HEK293 (cell line): ENCODE measurements around the gene INTS6.

ENCODE experiments used
- CTCF ChIA-PET: fragments of 350-600 bp; formaldehyde crosslinking; extraction: SDS; loops from one replicate; lab custom pipeline; 2021; ENCODE audit warnings: antibody characterized with exemption; lab: Yijun Ruan, JAX
- POLR2A ChIA-PET: fragments of 300-600 bp; formaldehyde crosslinking; extraction: SDS; loops from one replicate; lab custom pipeline; 2020; ENCODE audit warnings: antibody characterized with exemption, inconsistent platforms; lab: Yijun Ruan, JAX
- H3K27ac ChIP-seq: fragments of 200-500 bp; sonication (Bioruptor generic); 2 replicates; pipeline ENCODE4 v1.5.1; 2014; ENCODE audit warnings: low read depth, low read length, control low read depth, inconsistent platforms; ENCODE audit errors: extremely low read depth
- H3K36me3 ChIP-seq, 2 experiments: fragments of 200-500 bp in 1 of 2; sonication (Bioruptor generic) in 1 of 2; 1 replicate in 1 of 2; 2 replicates in 1 of 2; pipeline ENCODE4 v1.5.1; 2014 to 2017; ENCODE audit warnings: inconsistent platforms in 2 of 2, low read length in 2 of 2; ENCODE audit not compliant: control insufficient read depth in 2 of 2, insufficient read depth in 1 of 2
- H3K4me1 ChIP-seq: fragments of 200-500 bp; sonication (Bioruptor generic); 2 replicates; pipeline ENCODE4 v1.5.1; 2014; ENCODE audit warnings: mild to moderate bottlenecking, low read length, inconsistent platforms; ENCODE audit not compliant: control insufficient read depth, insufficient read depth
- H3K4me3 ChIP-seq: 2 replicates; pipeline ENCODE4 v1.5.1; 2011; ENCODE audit warnings: low read depth, mild to moderate bottlenecking, control low read depth, low read length, moderate library complexity
- H3K9me3 ChIP-seq: fragments of 200-500 bp; sonication (Bioruptor generic); 2 replicates; pipeline ENCODE4 v1.5.1; 2014; ENCODE audit warnings: low read depth, low read length, inconsistent platforms; ENCODE audit not compliant: control insufficient read depth, insufficient read depth
- AEBP2 ChIP-seq: fragments of 450-650 bp; formaldehyde crosslinking; IDR thresholded peaks from 2 replicates; pipeline ENCODE4 v1.5.1; 2016; ENCODE audit warnings: missing biosample characterization, missing genetic modification characterization, borderline replicate concordance
- ATF2 ChIP-seq: fragments of 450-650 bp; formaldehyde crosslinking; IDR thresholded peaks from 2 replicates; pipeline ENCODE4 v1.5.1; 2016; ENCODE audit warnings: missing biosample characterization, missing genetic modification characterization, low read depth
- HOXC10 ChIP-seq: sonication (generic); formaldehyde crosslinking; IDR thresholded peaks from 2 replicates; pipeline ENCODE4 v1.8.1; 2023; ENCODE audit warnings: mild to moderate bottlenecking, missing genetic modification reagents
- KLF16 ChIP-seq: fragments of 450-650 bp; formaldehyde crosslinking; IDR thresholded peaks from 2 replicates; pipeline ENCODE4 v1.5.1; 2017; ENCODE audit warnings: missing biosample characterization, missing genetic modification characterization
- KLF8 ChIP-seq: fragments of 450-650 bp; formaldehyde crosslinking; IDR thresholded peaks from 2 replicates; pipeline ENCODE4 v1.5.1; 2016; ENCODE audit warnings: missing biosample characterization, missing genetic modification characterization
- MYNN ChIP-seq: fragments of 450-650 bp; formaldehyde crosslinking; IDR thresholded peaks from 2 replicates; pipeline ENCODE4 v1.5.1; 2016; ENCODE audit warnings: missing biosample characterization, missing genetic modification characterization, borderline replicate concordance
- SCRT1 ChIP-seq: fragments of 450-650 bp; formaldehyde crosslinking; IDR thresholded peaks from 2 replicates; pipeline ENCODE4 v1.5.1; 2016; ENCODE audit warnings: missing biosample characterization, missing genetic modification characterization, borderline replicate concordance
- SCRT2 ChIP-seq: fragments of 450-650 bp; formaldehyde crosslinking; IDR thresholded peaks from 2 replicates; pipeline ENCODE4 v1.5.1; 2016; ENCODE audit warnings: missing biosample characterization, missing genetic modification characterization
- ZBTB10 ChIP-seq: fragments of 450-650 bp; formaldehyde crosslinking; IDR thresholded peaks from 2 replicates; pipeline ENCODE4 v1.5.1; 2016; ENCODE audit warnings: missing biosample characterization, missing genetic modification characterization
- ZNF174 ChIP-seq: fragments of 450-650 bp; formaldehyde crosslinking; IDR thresholded peaks from 2 replicates; pipeline ENCODE4 v1.5.0; 2017; ENCODE audit warnings: missing biosample characterization, mild to moderate bottlenecking, missing genetic modification characterization
- ZNF19 ChIP-seq: fragments of 450-650 bp; formaldehyde crosslinking; IDR thresholded peaks from 2 replicates; pipeline ENCODE4; 2016; ENCODE audit warnings: missing biosample characterization, missing genetic modification characterization, low read depth
- ZNF248 ChIP-seq: fragments of 450-650 bp; formaldehyde crosslinking; IDR thresholded peaks from 2 replicates; pipeline ENCODE4 v1.5.1; 2017; ENCODE audit warnings: missing biosample characterization, missing genetic modification characterization
- ZNF274 ChIP-seq, 2 experiments: fragments of 200-500 bp in 1 of 2; fragments of 450-650 bp in 1 of 2; sonication (Bioruptor generic) in 1 of 2; formaldehyde crosslinking in 1 of 2; IDR thresholded peaks; 2 replicates each; pipeline versions ENCODE4 v1.5.1 to v1.6.1; 2014 to 2016; ENCODE audit warnings: borderline replicate concordance in 1 of 2, inconsistent platforms in 1 of 2, low read length in 1 of 2, missing biosample characterization in 1 of 2, missing genetic modification characterization in 1 of 2
- ZNF335 ChIP-seq: fragments of 450-650 bp; formaldehyde crosslinking; conservative IDR thresholded peaks from 2 replicates; pipeline ENCODE4 v1.5.1; 2016; ENCODE audit warnings: missing biosample characterization, missing genetic modification characterization
- ZNF350 ChIP-seq: fragments of 450-650 bp; formaldehyde crosslinking; IDR thresholded peaks from 2 replicates; pipeline ENCODE4 v1.5.0; 2017; ENCODE audit warnings: missing biosample characterization, mild to moderate bottlenecking, missing genetic modification characterization
- ZNF514 ChIP-seq: fragments of 450-650 bp; formaldehyde crosslinking; IDR thresholded peaks from 2 replicates; pipeline ENCODE4 v1.5.1; 2016; ENCODE audit warnings: missing biosample characterization, missing genetic modification characterization
- ZNF585B ChIP-seq: fragments of 450-650 bp; formaldehyde crosslinking; IDR thresholded peaks from 2 replicates; pipeline ENCODE4 v1.5.1; 2016; ENCODE audit warnings: missing biosample characterization, missing genetic modification characterization
- ZNF610 ChIP-seq: fragments of 450-650 bp; formaldehyde crosslinking; IDR thresholded peaks from 2 replicates; pipeline ENCODE4 v1.5.1; 2016; ENCODE audit warnings: missing biosample characterization, missing genetic modification characterization, borderline replicate concordance
- ZNF658 ChIP-seq: fragments of 450-650 bp; formaldehyde crosslinking; IDR thresholded peaks from 2 replicates; pipeline ENCODE4; 2016; ENCODE audit warnings: missing biosample characterization, missing genetic modification characterization
- ZNF664 ChIP-seq: fragments of 450-650 bp; formaldehyde crosslinking; IDR thresholded peaks from 2 replicates; pipeline ENCODE4 v1.5.1; 2016; ENCODE audit warnings: missing biosample characterization, missing genetic modification characterization
- ZNF704 ChIP-seq: fragments of 450-650 bp; formaldehyde crosslinking; IDR thresholded peaks from 2 replicates; pipeline ENCODE4 v1.5.1; 2016; ENCODE audit warnings: missing biosample characterization, missing genetic modification characterization

INTS6 gene

GRCh38 chr13:51318876-51319275 is 134.0 kb downstream of the INTS6 start:
- ChIA-PET POLR2A (no interaction called here), CTCF (no interaction called here)
- Histone ChIP-seq H3K9me3 (no peaks in the 10 kb centered on the region), H3K4me3 (no peak overlapping the region), H3K4me1 (peaks cover 5% of the 10 kb centered on the region; the same call in 1 of the 2 replicates), H3K27ac (no peak overlapping the region), H3K36me3 (no peaks in the 10 kb centered on the region)
- no peak for TF ChIP-seq ZNF335 (tag by site-specific recombination)

- POLR2A ChIA-PET: no interaction called here
- TF ChIP-seq ZNF248 (tag by site-specific recombination) (no peak), ATF2 (tag by site-specific recombination) (no peak), SCRT2 (tag by site-specific recombination) (peak; percentile 66)
- TF ChIP-seq, all 188 proteins: peak for 1
- CTCF ChIA-PET: interaction anchor here (0.6 to 0.7 kb wide), 2 partner anchors 28 to 414 kb away, joined by 3 to 8 read pairs; no protein-coding TSS in a partner anchor
Observed at GRCh38 chr13:51318015-51318414, 134.8 kb downstream of the INTS6 start.

GRCh38 chr13:51317262-51317661 is 135.6 kb downstream of the INTS6 start:
- Histone ChIP-seq H3K36me3 (no peaks in the 10 kb centered on the region), H3K27ac (no peak overlapping the region), H3K4me1 (peaks cover 5% of the 10 kb centered on the region; the same call in 1 of the 2 replicates), H3K4me3 (no peak overlapping the region), H3K9me3 (no peaks in the 10 kb centered on the region)
- TF ChIP-seq KLF8 (tag by site-specific recombination): no peak
- TF ChIP-seq ZNF585B (tag by site-specific recombination): no peak
- ChIA-PET POLR2A (no interaction called here), CTCF (no interaction called here)

More at GRCh38 chr13:51318015-51318414, 134.8 kb downstream of the INTS6 start:
- peaks cover 5% of the 10 kb centered on the region; the same call in 1 of the 2 replicates for H3K4me1 ChIP-seq
- no peaks in the 10 kb centered on the region for H3K36me3 ChIP-seq
- H3K27ac ChIP-seq: no peak overlapping the region
- H3K9me3 ChIP-seq: no peaks in the 10 kb centered on the region
- no peak overlapping the region for H3K4me3 ChIP-seq

- Histone ChIP-seq H3K9me3 (no peaks in the 10 kb centered on the region), H3K36me3 (no peaks in the 10 kb centered on the region), H3K4me3 (no peak overlapping the region), H3K4me1 (peaks cover 5% of the 10 kb centered on the region; the same call in 1 of the 2 replicates), H3K27ac (no peak overlapping the region)
- ChIA-PET POLR2A (no interaction called here), CTCF (no interaction called here)
- no peak for TF ChIP-seq AEBP2 (tag by site-specific recombination)
- no peak for TF ChIP-seq MYNN (tag by site-specific recombination)
- TF ChIP-seq ZBTB10 (tag by site-specific recombination): no peak
- no peak for TF ChIP-seq KLF16 (tag by site-specific recombination)
- no peak for TF ChIP-seq HOXC10
- TF ChIP-seq ZNF514: no peak
- no peak for TF ChIP-seq ZNF658 (tag by site-specific recombination)
- TF ChIP-seq ZNF610 (tag by site-specific recombination): no peak
- TF ChIP-seq ZNF704 (tag by site-specific recombination): no peak
- TF ChIP-seq ZNF350 (tag by site-specific recombination): no peak
- no peak for TF ChIP-seq SCRT1
- TF ChIP-seq ZNF174: no peak
- no peak for TF ChIP-seq ZNF274 (IDR thresholded peaks at IDR 0.05; ENCODE audit: low read length)
- TF ChIP-seq ZNF274 (tag by site-specific recombination; IDR thresholded peaks at IDR 0.05; ENCODE audit: borderline replicate concordance): no peak
- no peak for TF ChIP-seq ZNF664
- TF ChIP-seq ZNF19 (tag by site-specific recombination): no peak
Observed at GRCh38 chr13:51313619-51314018, 139.2 kb downstream of the INTS6 start.
